ENCODE measurements around the gene ZIC1.

Gene ZIC1

DNA sequence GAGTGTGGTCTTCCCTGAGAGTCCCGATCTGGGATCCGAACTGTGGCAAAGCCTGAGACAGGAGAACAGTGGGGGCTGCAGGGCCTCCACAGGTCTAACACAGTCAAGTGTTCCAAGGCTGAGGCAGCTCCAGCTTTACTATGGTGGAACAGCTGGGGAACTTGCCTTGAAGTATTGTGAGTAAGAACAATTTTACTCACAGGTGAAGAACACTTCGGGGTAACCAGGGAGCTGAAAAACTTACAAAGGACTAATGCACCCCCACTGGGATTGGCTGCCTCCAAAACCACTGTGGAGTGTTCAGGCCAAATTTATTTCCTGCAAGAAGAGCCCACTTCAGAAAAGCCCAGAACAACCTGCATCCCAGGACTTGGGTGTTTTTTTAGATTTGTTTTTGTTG lies 28.2 kb upstream of the ZIC1 start:
- no peak for DNase-seq

DNA sequence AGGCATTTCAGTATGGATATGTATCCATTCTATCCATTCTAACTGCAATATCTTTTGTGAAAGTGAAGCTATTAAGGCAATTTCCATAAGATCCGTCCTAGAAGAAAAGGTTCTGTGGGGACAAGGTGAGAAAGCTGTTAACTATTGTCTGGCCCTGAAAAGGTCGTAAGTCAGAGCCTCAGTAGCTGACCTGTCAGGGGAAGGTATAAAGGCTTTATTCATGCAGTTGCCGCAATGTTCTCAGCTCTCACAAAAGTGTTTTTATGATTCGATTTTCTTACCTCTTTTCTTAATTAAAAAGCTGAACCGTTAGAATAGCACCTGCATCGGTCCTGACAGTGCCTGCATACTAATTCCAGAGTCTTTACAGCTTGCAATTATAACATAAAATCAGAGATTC lies 27.6 kb upstream of the ZIC1 start:
- no peak for DNase-seq

DNA sequence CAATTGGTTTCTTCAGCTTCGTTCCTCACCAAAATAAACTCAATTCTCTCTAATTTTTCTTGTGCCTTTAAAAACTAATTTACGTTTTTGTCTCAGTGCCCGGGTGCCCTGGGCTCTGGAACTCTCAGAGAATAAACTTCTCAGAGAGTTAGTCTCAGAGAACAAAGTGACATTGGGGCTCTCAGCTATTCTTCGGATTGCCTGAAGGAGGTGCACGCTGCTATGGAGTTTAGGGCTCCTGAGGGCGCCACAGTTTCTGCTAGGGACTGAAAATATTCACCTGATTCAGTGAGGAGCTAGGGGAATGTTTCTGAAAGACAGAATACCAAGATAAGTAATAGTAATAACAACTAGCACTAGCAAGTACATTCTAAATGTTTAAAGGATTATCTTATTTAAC lies 25.5 kb upstream of the ZIC1 start:
- no peak for DNase-seq

DNA sequence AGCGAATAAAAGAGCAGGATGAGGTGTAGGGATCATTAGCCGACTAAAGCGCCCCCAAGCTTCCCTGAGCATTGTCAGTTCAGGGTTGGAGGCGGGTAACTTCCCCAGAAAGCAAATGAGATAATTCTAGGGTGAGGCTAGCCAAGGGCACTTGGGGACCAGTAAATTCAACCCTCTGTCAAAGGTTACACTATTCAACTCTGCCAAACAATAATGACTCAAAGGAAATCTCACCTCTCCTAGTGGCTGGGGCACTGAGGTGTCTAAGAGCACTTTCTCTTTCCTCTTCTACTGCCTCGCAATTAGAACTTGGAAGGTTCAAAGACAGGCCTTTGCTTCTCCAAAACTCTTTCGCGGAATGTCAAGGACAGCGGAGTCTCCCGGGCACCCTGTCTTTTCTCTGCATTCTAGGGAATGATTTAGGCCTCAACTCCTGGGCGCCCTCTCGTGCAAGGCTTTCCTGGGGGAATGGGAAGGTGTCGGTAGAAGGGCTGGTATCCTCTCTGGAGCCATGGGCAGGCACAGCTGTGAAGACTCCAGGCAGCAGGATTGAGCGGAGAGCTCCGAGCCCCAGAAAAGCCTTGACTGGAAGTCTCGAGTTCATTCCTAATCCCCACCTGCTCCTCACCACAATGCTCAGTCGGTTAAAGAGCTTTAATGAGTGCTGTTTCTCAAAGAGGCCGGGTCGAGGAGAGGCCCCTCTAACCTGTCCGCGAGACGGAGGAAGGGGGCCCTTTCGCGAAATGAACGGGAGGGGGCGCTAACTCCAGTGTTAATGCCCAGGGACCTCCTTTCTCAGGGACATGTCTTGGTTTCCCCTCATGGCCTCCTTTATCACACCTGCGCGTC lies 24.7 kb upstream of the ZIC1 start:
- no peak for DNase-seq

DNA sequence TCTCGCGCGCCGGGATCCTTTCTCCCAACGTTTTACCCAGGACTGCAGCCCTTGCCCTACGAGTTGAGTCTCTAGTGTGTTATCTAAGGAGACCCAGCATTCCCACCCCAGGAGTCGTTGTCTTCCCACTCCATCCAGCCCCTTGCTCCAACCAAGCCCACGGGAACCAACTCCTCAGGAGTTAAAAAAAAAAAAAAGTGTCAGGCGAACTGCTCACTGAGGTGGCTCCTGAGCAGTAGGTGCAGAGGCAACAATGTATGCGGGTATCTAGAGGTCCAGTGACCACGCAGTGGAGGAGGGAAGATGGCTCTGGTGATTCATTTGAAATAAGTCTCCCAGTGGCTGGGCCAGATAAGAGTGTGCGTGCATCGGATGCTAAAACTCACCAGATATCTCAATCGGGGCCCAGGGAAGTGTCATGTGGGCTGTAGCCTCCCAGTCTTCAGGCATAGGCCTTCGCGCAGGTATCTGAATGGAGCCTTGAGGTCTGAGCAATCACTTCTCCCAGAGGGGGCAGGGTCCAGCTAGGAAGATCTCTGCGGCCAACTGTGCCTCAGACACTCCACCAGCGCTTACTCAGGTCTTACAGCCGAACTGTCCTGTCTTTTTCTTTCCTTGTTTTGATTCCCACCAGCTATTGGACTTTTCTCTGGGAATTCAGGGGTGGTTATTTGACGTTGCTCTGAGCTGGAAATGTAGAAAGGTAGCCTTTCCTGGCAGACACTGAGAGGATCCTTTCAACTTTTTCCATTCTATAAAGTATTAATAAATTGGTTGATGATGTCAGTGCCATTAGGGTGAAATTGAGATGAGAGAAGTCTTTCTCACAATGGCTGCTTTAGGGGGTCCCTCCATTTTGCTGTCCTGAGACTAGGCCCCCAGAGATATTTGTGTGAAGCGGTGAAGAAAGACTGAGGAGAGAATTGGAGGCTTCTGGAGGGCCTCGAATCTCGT lies 23.8 kb upstream of the ZIC1 start:
- no peak for DNase-seq

DNA sequence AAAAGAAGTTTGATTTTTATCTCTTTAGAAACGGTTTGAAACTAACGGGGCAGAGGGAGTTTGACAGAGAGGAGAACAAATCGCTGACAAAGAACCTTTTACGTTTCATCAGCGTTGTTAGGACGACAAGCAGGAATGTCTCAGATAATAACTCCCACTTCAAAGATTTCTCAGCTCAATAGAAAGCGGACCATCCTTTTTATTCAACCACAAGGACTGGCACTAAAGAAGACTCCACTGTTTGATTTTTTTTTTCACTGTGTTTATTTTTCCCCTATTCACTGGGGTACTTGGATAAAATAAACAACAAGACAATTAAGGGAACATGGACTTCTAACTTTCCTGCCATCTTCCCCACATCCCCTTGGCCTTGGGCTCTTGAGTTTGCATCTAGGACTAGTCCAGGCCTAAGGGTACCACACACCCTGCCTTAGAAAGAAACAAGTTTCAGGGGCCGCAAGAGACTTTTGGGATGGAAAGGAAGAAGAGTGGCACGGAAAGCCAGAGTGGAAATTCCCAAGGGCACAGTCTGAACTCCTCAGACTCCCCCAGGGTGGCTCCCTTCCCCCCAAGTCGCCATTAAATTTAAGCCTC lies 21.8 kb upstream of the ZIC1 start:
- DNase-seq: no peak

DNA sequence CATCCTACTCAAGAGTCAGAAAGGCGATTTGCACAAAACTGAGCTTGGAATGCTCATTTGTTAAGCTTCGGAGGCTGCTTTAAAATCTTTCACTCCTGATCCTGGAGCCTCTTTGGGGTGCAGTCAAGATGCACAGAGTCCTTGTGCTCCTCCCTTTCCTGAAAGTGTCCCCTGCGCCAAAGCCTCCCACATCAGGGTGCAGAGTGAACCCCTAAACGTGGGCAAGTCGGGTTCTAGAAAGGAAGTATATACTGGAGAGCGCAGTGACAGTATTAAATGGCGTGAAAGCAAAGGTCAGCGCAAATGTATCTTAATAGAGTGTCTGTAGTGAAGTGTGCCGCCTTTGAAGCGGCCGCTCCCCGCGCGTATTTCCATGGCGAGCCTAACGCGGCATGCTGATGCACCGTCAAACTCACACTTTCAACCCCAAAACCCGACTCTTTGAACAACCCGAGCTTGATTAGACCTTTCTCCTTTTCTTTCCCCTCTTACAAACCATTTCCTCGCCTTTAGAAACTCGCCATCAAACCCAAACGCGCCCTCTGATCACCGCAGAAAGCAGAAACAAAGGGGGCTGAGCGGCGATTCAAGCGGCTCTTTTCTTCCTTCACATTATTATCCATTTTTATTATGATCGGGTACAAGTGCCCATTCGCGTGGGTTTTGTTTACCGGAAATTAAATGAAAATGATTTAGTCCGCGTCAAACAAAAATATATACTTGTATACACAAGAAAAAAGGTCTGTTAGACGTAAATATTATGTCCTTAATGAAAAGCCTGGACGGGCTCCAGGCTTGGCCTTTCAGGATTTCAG lies 21.1 kb upstream of the ZIC1 start:
- no peak for DNase-seq

DNA sequence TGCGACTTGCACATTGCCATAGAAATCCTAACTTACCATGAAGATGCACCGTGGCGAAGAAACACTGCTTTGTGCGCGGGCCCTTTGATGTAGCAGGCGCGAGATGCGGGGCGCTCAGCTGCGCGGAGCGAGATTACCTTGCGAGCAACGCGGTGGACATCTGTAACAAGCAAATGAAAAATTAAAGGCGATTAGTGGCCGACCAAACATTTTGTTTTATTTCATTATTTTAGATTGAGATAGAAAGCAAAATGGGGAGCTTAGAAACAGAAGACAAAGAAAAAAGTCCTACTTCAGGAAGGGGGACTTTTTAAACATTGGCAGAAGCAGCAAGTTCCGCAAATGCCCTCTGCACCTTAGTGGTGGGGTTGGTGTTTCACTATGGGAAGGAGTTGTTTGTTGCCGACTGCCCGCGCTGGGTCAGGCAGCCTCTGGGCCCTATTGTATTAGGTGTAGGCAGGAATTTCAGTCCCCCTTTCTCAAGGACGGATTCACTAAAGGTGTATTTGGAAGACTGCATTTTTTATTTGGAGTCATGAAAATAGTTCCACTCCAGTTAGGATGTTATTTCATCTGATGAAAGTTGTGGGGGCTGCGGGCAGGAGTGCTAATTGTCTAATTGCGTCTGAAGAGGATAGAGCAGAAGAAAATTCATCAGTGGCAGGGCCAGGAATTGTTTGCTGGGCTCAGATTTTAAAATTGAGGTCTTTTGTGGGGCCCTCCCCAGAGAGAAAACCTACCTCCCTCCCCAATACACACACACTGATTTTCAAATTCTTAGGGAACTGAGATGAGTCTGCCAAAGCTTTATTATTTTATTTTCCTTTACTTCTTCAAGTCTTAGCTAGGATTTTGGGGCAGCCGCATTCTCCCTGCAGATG lies 20.2 kb upstream of the ZIC1 start:
- DNase-seq: no peak

DNA sequence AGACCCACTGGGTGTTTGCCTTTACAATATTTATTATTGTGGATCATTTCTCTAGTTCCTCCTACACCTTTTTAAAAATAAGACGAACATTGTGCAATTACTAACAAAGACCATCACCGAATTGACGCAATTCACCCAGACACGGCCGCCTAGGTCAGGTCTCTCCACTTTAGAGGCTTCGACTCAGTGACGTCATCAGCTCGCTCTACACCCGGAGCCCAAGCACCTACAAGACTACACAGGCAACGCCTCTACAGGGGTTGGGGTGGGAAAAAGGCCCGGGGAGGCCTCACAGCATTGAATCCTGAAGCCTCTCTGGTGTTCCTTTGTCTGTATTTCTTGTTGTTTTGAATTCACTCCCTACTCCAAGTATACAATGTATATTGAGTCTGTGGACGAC lies 19.4 kb upstream of the ZIC1 start:
- no peak for DNase-seq

DNA sequence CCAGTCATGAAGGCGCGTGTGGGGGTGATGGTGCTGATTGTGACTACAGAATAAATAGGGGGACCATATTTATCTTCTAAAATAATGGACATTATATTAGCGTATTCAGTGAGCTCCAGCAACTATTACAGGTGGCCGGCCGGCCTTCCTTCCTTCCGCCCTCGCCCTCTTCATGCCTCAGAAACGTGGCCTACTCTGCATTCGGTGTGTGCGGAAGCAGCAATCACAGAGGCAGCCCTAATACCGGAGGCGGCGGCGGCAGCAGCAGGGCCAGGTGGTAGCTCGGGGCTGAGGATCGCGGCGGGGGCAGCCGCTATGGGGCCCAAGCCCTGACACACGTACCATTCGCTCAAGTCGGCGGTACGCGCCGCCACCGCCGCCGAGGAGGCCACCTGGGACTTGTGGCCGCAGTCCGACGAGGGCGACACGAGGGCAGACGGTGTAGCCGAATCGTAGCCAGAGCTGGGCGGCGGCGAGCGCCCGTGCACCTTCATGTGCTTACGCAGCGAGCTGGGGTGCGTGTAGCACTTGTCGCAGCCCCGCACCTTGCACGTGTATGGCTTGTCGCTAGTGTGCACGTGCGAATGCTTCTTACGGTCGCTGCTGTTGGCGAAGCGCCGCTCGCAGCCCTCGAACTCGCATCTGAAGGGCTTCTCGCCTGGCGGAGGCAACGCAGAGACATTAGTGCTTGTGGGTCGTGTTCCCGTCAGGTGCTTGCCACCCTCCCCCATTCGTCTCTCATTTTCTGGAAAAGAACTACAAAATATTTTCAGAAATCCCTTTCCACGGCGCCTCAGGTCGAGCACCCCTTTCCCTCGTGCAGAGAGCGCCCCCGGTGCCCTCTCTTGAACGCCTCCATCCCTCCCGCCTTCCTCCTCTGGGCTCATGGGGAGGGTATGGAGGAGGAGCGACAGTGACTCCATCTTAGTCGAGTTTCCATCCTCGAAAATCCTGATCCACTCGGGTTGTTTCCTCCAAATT lies 18.3 kb upstream of the ZIC1 start:
- DNase-seq: no peak

DNA sequence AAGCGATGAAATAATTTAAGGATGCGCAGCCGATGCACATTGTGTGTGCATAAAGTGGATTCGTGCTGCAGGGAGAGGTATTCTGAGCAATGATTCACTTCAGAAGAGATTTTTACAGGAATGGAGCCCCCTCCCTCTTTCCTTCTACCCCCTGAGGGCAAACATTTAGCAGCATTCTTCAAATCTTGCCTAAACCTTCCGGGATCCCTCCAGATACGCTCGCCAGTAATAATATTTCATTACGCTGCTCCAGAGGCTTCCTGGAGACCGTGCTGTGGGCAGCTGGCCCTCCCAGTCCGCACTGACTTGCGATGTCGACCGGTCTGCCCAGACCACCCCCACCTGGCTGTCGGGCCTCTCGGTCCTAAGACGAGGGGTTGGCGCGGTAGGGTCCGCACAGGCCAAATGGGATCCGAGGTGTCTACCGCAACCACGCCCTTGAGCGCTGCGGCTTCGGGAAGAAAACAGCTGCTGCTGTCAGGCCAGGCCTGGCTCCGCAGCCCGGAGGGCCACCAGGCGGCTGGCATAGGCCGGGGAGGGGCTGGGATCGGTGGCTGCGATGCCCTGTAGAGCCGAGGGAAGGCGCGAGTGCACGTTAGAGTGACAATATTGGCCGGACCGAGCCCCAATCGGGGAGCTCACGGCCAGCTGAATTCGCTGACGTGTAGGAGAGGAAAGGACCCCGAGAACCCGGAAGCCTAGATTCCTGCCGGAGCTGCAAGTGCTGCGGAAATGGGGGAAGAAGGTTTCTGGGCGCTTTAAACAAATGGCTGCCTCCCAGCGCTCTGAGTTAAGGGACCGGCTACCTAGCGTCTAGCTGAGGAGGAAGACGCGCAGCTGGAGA lies 17.2 kb upstream of the ZIC1 start:
- DNase-seq: no peak

DNA sequence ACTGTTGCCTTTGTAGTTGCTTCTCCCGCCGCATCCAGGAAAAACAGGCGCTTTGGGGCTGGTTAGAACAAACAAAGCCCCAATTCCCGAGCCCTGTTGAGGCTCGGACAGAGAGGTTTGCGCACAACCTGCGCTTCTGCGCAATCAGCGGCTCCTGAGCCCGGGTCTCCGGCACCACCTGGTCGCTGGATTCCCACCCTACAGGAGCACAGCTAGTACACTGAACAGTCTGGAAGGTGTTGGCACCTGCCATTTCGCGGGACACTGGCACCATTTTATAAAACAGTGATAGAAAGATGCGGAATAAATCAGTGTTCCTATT lies 16.6 kb upstream of the ZIC1 start:
- DNase-seq: no peak

DNA sequence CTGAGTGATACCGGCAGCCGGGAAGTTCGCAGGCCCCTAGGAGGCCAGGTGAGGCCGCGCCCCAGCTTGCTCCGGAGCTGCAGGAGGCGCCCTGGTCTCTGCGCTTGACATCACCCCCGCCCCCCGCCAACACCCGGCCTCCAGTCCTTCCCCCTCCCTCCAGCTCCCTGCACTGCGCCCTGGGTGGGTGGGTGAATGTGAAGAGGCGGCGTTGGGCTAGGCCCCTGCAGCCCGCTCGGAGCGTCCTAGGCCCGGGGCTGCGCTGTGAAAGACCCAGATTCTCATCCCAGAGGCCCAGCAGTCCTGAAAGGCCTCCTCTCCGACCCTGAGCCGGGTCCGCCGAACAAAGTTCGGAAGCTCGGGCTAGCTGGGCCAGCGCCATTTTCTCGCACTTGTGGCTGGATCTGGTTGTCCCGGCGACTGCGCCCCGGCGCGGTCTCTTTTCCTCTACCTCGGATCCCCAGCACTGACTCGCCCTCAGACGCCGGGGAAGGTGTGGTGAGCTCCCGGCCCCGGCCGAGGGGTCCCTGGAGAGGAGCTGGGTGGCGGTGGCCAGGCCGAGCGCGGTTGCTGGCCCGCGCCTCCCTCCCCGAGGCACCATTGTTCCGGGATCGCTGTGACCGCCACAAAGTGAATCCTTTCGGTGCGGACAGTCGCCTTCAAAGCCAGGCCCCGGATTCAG lies 15.8 kb upstream of the ZIC1 start:
- no peak for DNase-seq

DNA sequence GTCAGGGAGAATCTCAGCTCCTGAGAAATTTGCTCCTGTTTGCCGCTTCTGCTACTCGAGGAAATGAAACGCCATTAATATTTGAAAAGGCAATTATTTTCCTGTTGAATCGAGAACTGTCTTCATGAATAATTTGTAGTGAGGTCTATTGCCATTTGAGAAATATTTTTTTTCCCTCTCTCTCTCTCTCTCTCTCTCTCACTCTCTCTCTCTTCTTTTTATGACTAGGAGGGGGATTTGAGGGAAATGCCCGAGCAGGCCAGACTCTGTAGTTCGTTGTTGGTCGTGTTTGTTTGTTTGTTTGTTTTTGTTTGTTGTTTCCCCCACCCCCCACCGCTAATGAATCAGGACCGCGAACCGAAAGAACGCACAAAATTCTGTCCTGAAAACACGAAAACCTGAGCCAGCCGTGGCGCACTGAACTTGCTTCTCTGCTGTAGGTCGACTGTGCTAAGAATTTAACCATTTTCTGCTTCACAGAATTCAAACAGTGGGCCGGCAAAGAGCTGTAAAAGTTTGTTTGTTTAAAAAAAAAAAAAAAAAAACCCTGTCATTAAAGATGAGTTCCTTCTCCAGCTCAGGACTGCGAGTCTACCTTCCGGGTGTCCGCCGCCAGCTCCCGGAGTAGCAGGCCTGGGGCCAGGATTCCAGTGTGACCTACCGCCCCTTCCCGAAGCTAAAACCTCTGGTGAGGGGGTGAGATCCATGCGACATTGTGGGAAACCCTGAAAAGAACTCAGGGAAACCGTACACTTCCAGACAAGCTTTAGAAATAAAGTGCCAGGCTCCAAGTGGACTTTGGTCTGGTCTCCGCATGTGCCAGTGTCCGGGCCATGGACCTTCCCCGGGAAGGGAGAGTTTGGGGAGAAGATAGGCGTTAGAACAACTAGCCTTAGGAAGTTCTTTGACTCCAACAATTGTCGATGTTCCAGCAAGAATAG lies 15.0 kb upstream of the ZIC1 start:
- no peak for DNase-seq

DNA sequence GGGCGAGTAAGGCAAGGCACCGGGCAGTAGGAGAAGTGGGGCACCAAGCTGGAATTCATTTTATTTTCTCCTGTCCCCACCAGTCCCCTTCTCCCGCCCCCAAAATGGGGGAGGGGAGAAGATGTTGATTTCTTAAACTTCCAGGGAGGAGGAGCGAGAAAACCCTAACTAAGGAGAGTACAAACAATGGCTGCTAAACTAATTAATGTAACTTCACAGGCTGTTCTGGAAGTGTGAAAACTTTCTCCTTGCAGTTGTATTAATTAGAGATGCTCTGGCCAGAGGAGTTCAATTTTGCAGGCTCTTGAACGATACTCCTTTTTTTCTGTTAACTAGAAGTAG lies 14.3 kb upstream of the ZIC1 start:
- DNase-seq: no peak

DNA sequence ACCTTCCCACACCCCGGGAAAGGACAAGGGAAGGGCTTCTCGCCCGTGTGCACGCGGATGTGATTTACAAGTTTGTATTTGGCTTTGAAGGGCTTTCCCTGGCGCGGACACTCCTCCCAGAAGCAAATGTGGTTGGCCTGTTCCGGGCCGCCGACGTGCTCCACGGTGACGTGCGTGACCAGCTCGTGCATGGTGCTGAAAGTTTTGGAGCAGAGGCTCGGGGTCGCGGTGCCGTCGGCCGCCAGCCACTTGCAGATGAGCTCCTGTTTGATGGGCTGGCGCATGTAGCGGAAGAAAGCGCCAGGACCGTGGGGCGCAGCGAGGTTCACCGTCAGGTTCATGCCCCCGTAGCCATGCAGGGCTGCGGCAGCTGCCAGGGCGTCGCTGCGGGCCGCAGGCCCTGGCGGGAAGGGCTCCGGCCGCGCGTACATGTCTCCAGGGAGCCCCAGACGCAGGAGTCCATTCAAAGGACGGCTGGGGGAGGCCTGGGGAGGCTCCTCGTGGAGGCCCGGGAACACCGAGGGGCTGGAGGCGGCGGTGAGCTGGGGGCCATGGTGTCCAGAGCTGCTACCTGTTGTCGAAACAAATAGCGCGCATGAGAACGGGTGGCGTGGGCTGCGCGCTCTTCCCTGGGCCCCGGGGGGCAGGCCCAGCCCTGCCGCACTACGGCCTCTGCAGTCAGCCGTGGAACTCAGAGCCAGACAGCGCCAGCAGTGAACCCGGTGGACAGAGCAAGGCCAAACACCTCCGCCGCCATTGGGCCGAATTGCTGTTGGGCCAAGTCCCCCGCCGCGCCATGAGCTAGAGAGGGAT lies 13.1 kb upstream of the ZIC1 start:
- DNase-seq: no peak

DNA sequence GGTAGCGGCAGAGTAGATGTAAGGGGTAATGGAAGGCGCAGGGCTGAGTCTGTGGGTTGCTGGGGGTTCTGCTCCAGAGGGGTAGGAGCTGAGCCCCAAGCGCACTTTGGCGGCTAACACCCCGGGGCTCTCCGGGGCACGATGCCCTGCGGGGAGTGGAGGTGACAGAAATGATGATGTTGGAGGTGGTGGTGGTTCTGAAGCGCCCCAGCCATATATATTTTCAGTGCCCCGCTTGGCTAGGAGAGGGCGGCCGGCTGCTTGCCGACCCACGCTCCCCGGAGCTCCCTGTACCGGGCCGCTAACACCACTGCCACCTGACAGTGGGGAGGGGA lies 12.5 kb upstream of the ZIC1 start:
- no peak for DNase-seq

Measured in activated CD4-positive, alpha-beta T cell treated with anti-CD3 and anti-CD28 coated beads, Interleukin-2, amount 50 U/mL, for 4 hours (primary cell).